ENCODE results near the gene BSCL2.
"Not testable (repeated sequence)": the region's sequence is repeated elsewhere in the genome, so short reads cannot be mapped to it uniquely, and the experiment has no call there.

BSCL2 gene

GRCh38 chr11:62702246-62702645 lies 5.0 kb downstream of the BSCL2 start:
- no peak for TF ChIP-seq CTCF (IDR thresholded peaks at IDR 0.05; ENCODE audit: low read depth, low read length)
- no peak overlapping the region for H3K4me3 ChIP-seq (ENCODE audit: low read depth, low read length)

GRCh38 chr11:62694455-62695167 lies 12.6 kb downstream of the BSCL2 start:
- no peak overlapping the region for H3K4me3 ChIP-seq (ENCODE audit: low read depth, low read length)
- peak; percentile 79 for TF ChIP-seq CTCF (IDR thresholded peaks at IDR 0.05; ENCODE audit: low read depth, low read length)

GRCh38 chr11:62693624-62694023 lies 13.6 kb downstream of the BSCL2 start:
- H3K4me3 ChIP-seq (ENCODE audit: low read depth, low read length), result not testable (repeated sequence)

GRCh38 chr11:62689421-62690183 lies 17.6 kb downstream of the BSCL2 start, which contains the start of gene LRRN4CL:
Gene LRRN4CL (minus strand): TSS chr11:62689530. CDS start chr11:62688508, 1,022 bp downstream.
- no peak for TF ChIP-seq CTCF (IDR thresholded peaks at IDR 0.05; ENCODE audit: low read depth, low read length)
- H3K4me3 ChIP-seq (ENCODE audit: low read depth, low read length), result peak within 1 kb of the TSS; percentile 41

GRCh38 chr11:62688491-62688890 lies 18.7 kb downstream of the BSCL2 start:
- peak overlapping the region; percentile 2 for H3K4me3 ChIP-seq (ENCODE audit: low read depth, low read length)
- no peak for TF ChIP-seq CTCF (IDR thresholded peaks at IDR 0.05; ENCODE audit: low read depth, low read length)

- TF ChIP-seq CTCF (IDR thresholded peaks at IDR 0.05; ENCODE audit: low read depth, low read length), result no peak
- H3K4me3 ChIP-seq (ENCODE audit: low read depth, low read length), result 0 out of 2 replicates have a peak overlapping the region, but pooled peaks have one; percentile 2
Observed at GRCh38 chr11:62687508-62688396, 19.5 kb downstream of the BSCL2 start.

GRCh38 chr11:62682518-62682917 lies 24.7 kb downstream of the BSCL2 start:
- H3K4me3 ChIP-seq (ENCODE audit: low read depth, low read length), result no peak overlapping the region
- no peak for TF ChIP-seq CTCF (IDR thresholded peaks at IDR 0.05; ENCODE audit: low read depth, low read length)

Measured in WI38 (cell line).